OCI-LY3 (cell line): Measurements from ENCODE around the gene SLC25A26.

Experiments
- H2AFZ ChIP-seq: fragments of 200-600, 300-600 bp; shearing (Covaris generic); 2 replicates; pipeline ENCODE4 v1.6.0; 2014; ENCODE audit warnings: antibody characterized with exemption, low read depth, low read length
- H3K27ac ChIP-seq: fragments of 200-600, 300-600 bp; sonication (generic); 2 replicates; pipeline ENCODE4 v1.5.1; 2014; ENCODE audit warnings: mild to moderate bottlenecking, low read length, moderate library complexity, mixed read lengths
- H3K27me3 ChIP-seq: fragments of 200-600, 300-600 bp; sonication (generic); 2 replicates; pipeline ENCODE4 v1.6.1; 2014; ENCODE audit warnings: low read depth, low read length, mixed read lengths
- H3K36me3 ChIP-seq: fragments of 200-600, 300-600 bp; sonication (generic); replicated peaks from 2 replicates; pipeline ENCODE3; 2014; ENCODE audit warnings: low read depth, low read length, mixed read lengths
- H3K4me1 ChIP-seq: fragments of 300-600, 200-600 bp; sonication (generic); 2 replicates; pipeline ENCODE4 v1.6.1; 2014; ENCODE audit warnings: low read length, mixed read lengths
- H3K4me2 ChIP-seq: fragments of 200-600, 300-600 bp; sonication (generic); 2 replicates; pipeline ENCODE4 v1.6.1; 2014; ENCODE audit warnings: low read length, mixed read lengths
- H3K4me3 ChIP-seq: fragments of 300-600, 200-600 bp; sonication (generic); 2 replicates; pipeline ENCODE4 v1.5.1; 2014; ENCODE audit warnings: antibody characterized with exemption, mild to moderate bottlenecking, low read length, moderate library complexity
- H3K79me2 ChIP-seq: fragments of 300-600, 200-600 bp; shearing (Covaris generic); 2 replicates; pipeline ENCODE4 v1.6.1; 2014; ENCODE audit warnings: mild to moderate bottlenecking, low read length, mixed read lengths
- H3K9ac ChIP-seq: fragments of 300-600, 200-600 bp; shearing (Covaris generic); 2 replicates; pipeline ENCODE4 v1.6.0; 2014; ENCODE audit warnings: mild to moderate bottlenecking, low read length, moderate library complexity
- H3K9me3 ChIP-seq: fragments of 200-600, 300-600 bp; shearing (Covaris generic); 2 replicates; pipeline ENCODE4 v1.6.1; 2014; ENCODE audit warnings: low read length, mixed read lengths; ENCODE audit not compliant: insufficient read depth
- H4K20me1 ChIP-seq: fragments of 200-600, 300-600 bp; sonication (generic); 2 replicates; pipeline ENCODE4 v1.6.1; 2016; ENCODE audit warnings: low read length, mixed read lengths; ENCODE audit not compliant: insufficient read depth
- CTCF ChIP-seq: fragments of 200-600, 300-600 bp; sonication (generic); IDR thresholded peaks from 2 replicates; pipeline ENCODE4 v1.5.1; 2014; ENCODE audit warnings: antibody characterized with exemption, low read length, low read depth
- EZH2phosphoT487 ChIP-seq: fragments of 200-600 bp; shearing (Covaris generic); IDR thresholded peaks from 2 replicates; pipeline ENCODE4 v1.6.1; 2018; ENCODE audit warnings: antibody characterized with exemption, mixed run types, low read depth

The SLC25A26 gene

GRCh38 chr3:66414846-66415245 lies 194.0 kb downstream of the SLC25A26 start:
- Histone ChIP-seq H3K4me3 (no peak overlapping the region), H3K79me2 (peaks cover 17% of the 10 kb centered on the region), H3K27me3 (no peaks in the 10 kb centered on the region), H3K36me3 (peaks cover 66% of the 10 kb centered on the region), H3K27ac (no peak overlapping the region), H3K4me2 (no peak overlapping the region), H3K9ac (no peak overlapping the region), H3K4me1 (no peaks in the 10 kb centered on the region), H3K9me3 (no peaks in the 10 kb centered on the region), H4K20me1 (no peaks in the 10 kb centered on the region), H2AFZ (no peak overlapping the region)
- no peak for TF ChIP-seq EZH2phosphoT487
- TF ChIP-seq CTCF: no peak

GRCh38 chr3:66415867-66416428 lies 195.1 kb downstream of the SLC25A26 start:
- Histone ChIP-seq H2AFZ (no peak overlapping the region), H4K20me1 (no peaks in the 10 kb centered on the region), H3K9ac (no peak overlapping the region), H3K79me2 (peaks cover 23% of the 10 kb centered on the region), H3K4me1 (no peaks in the 10 kb centered on the region), H3K4me2 (no peak overlapping the region), H3K27ac (no peak overlapping the region), H3K4me3 (no peak overlapping the region), H3K36me3 (peaks cover 67% of the 10 kb centered on the region), H3K9me3 (no peaks in the 10 kb centered on the region), H3K27me3 (no peaks in the 10 kb centered on the region)
- TF ChIP-seq CTCF (no peak), EZH2phosphoT487 (no peak)

- Histone ChIP-seq H4K20me1 (no peaks in the 10 kb centered on the region), H3K4me2 (no peak overlapping the region), H3K36me3 (peaks cover 61% of the 10 kb centered on the region), H2AFZ (no peak overlapping the region), H3K79me2 (peaks cover 24% of the 10 kb centered on the region), H3K27ac (no peak overlapping the region), H3K4me1 (no peaks in the 10 kb centered on the region), H3K9me3 (no peaks in the 10 kb centered on the region), H3K9ac (no peak overlapping the region), H3K4me3 (no peak overlapping the region), H3K27me3 (no peaks in the 10 kb centered on the region)
- TF ChIP-seq CTCF (no peak), EZH2phosphoT487 (no peak)
Observed at GRCh38 chr3:66416556-66417304, 195.9 kb downstream of the SLC25A26 start.

- H3K9ac ChIP-seq: no peak overlapping the region
- TF ChIP-seq CTCF: no peak
- TF ChIP-seq EZH2phosphoT487: no peak
- H4K20me1 ChIP-seq: no peaks in the 10 kb centered on the region
- H3K4me1 ChIP-seq: no peaks in the 10 kb centered on the region
- H3K27ac ChIP-seq: no peak overlapping the region
- peaks cover 27% of the 10 kb centered on the region for H3K79me2 ChIP-seq
- H3K4me2 ChIP-seq: no peak overlapping the region
- H3K36me3 ChIP-seq: peaks cover 54% of the 10 kb centered on the region
- H3K4me3 ChIP-seq: no peak overlapping the region
- no peaks in the 10 kb centered on the region for H3K9me3 ChIP-seq
- no peak overlapping the region for H2AFZ ChIP-seq
- no peaks in the 10 kb centered on the region for H3K27me3 ChIP-seq
Observed at GRCh38 chr3:66418475-66418931, 197.7 kb downstream of the SLC25A26 start.
